Panc1 (cell line): ENCODE data around the gene SEPTIN5.

Source experiments
- CTCF ChIP-seq: fragments of 450-650 bp; IDR thresholded peaks from 2 replicates; pipeline ENCODE4 v1.5.1; 2017; ENCODE audit warnings: mild to moderate bottlenecking
- POLR2AphosphoS5 ChIP-seq: IDR thresholded peaks from 2 replicates; pipeline ENCODE4 v1.6.1; 2012; ENCODE audit warnings: mild to moderate bottlenecking, low read depth, low read length, moderate library complexity
- REST ChIP-seq, 2 experiments: IDR thresholded peaks; 2 replicates each; pipeline ENCODE4 v1.6.1; 2011 to 2012; ENCODE audit warnings: low read depth in 2 of 2, control low read depth in 1 of 2, low read length in 1 of 2, mild to moderate bottlenecking in 1 of 2, moderate library complexity in 1 of 2; ENCODE audit not compliant: insufficient read depth in 1 of 2
- TCF7L2 ChIP-seq: IDR thresholded peaks from 2 replicates; pipeline ENCODE4 v1.6.1; 2011; ENCODE audit warnings: mild to moderate bottlenecking, low read depth, low read length, inconsistent platforms

- TF ChIP-seq CTCF = no peak
- no peak for TF ChIP-seq TCF7L2
- TF ChIP-seq POLR2AphosphoS5 = no peak
- no peak for TF ChIP-seq REST (IDR thresholded peaks at IDR 0.05; ENCODE audit: insufficient read depth in 1 of 2, low read depth in 2 of 2, low read length in 1 of 2)
These were observed 47.4 kb upstream of the SEPTIN5 start for GRCh38 chr22:19666673-19667593.
